SHP77 treated with DMSO at 0.1 percent for 48 hours (cell line): ENCODE results near the gene ITPRID1.
A peak's percentile ranks its signal among the peaks of the same experiment; 100 is the strongest.

Experiments
- DNase-seq: peaks from one replicate; lab custom pipeline; 2025; lab: John Stamatoyannopoulos, UW

ITPRID1 gene

GRCh38 chr7:31633894-31634494, 120.1 kb downstream of the ITPRID1 start:
- DNase-seq = peak; percentile 21

GRCh38 chr7:31640381-31640780, 126.5 kb downstream of the ITPRID1 start:
- no peak for DNase-seq

- no peak for DNase-seq
Measured at GRCh38 chr7:31642681-31643115, 128.8 kb downstream of the ITPRID1 start.

- DNase-seq = no peak
Measured at GRCh38 chr7:31646942-31647341, 133.1 kb downstream of the ITPRID1 start.

GRCh38 chr7:31647511-31647910, 133.6 kb downstream of the ITPRID1 start:
- no peak for DNase-seq

- no peak for DNase-seq
Measured at GRCh38 chr7:31648288-31648687, 134.4 kb downstream of the ITPRID1 start.

GRCh38 chr7:31648880-31649279, 135.0 kb downstream of the ITPRID1 start:
- DNase-seq = no peak

GRCh38 chr7:31651234-31652062, 137.6 kb downstream of the ITPRID1 start:
- DNase-seq = no peak

- no peak for DNase-seq
Measured at GRCh38 chr7:31652063-31652326, 138.1 kb downstream of the ITPRID1 start.

- no peak for DNase-seq
Measured at GRCh38 chr7:31663072-31663471, 149.2 kb downstream of the ITPRID1 start.

- no peak for DNase-seq
Measured at GRCh38 chr7:31664890-31665289, 151.0 kb downstream of the ITPRID1 start.

GRCh38 chr7:31665546-31665945, 151.7 kb downstream of the ITPRID1 start:
- no peak for DNase-seq

GRCh38 chr7:31669461-31669860, 155.6 kb downstream of the ITPRID1 start:
- no peak for DNase-seq

GRCh38 chr7:31679574-31680305, 165.8 kb downstream of the ITPRID1 start:
- DNase-seq = no peak

- DNase-seq = no peak
Measured at GRCh38 chr7:31683445-31684225, 169.7 kb downstream of the ITPRID1 start.

GRCh38 chr7:31687024-31687748, 173.3 kb downstream of the ITPRID1 start, which contains the start of gene PPP1R17:
Gene PPP1R17 (plus strand): TSS chr7:31687215. CDS start chr7:31692442, 5,227 bp downstream.
- no peak for DNase-seq

- DNase-seq = no peak
Measured at GRCh38 chr7:31688372-31688771, 174.5 kb downstream of the ITPRID1 start.

- no peak for DNase-seq
Measured at GRCh38 chr7:31688996-31689395, 175.1 kb downstream of the ITPRID1 start.

GRCh38 chr7:31690935-31691334, 177.0 kb downstream of the ITPRID1 start:
- no peak for DNase-seq

GRCh38 chr7:31692451-31692850, 178.6 kb downstream of the ITPRID1 start:
- DNase-seq = no peak

- DNase-seq = no peak
Measured at GRCh38 chr7:31692871-31693270, 179.0 kb downstream of the ITPRID1 start.
